Middle frontal gyrus (tissue), 1 donor: Measurements from ENCODE around the gene ADCK2.
"Not testable (repeated sequence)": the region's sequence is repeated elsewhere in the genome, so short reads cannot be mapped to it uniquely, and the experiment has no call there.

Experiments
- DNase-seq: peaks from one replicate; pipeline ENCODE4 v3.0.0-alpha.2; 2015; ENCODE audit warnings: low spot score; ENCODE audit errors: extremely low spot score

ADCK2 gene

DNA sequence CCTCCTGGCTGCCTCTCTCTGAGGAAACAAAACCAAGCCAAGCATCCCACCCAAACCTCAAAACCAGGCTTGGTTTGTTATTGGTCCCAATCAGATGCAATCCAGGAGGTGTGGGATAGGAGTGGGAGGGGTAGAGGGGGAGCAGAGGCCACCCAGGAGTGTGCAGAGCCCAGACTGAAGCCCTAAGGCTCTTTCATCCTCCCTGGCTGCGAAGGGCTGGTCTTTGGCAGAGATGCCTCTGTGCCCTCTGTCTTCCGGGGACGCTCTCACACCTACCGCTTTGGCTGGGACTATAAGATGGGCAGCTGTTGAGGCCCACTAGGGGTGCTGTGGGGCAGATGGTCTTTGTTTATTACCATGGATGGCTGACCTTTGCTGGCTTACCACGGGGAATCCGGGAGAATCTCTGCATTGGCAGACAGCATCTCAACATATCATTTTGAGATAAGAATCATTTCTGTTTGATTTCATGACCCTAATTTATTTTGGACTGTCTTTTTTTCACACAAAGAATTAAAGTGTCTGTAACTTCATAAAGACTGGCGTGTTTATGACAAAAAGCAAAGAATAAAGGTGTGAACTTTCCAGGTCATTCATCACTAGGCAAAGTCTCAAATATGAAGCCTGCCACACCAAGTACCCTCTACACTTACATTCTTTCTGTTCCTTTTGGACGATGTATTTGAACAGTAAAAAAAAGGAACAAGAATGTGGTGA is 25.7 kb upstream of the ADCK2 start:
- no peak for DNase-seq

DNA sequence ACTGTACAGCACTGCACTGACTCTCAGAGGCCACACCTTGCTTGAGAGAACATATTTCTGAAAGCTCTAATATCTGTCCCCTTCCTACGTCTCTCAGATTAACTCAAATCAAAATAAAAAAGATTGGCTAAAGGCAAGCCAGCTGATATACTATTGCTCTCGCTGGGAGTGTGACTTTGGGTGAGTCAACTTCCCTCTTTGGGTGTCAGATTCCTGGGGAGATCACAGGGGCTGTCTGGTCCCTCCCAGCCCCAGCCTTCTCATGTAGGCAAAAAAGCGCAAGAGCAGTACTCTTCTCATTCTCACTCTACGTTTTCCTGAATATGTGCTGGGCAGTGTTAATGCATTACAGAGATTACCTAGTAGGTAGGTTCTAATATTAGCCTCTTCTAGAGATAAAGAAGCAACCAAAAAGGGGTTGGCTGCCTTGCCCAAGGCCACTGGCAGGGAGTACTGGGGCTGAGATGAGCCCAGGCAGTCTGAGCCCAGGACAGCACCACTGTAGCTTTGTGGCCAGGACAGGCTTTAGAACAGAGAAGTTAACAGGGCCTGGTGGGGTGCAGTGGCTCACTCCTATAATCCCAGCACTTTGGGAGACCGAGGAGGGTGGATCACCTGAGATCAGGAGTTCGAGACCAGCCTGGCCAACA is 23.1 kb upstream of the ADCK2 start:
- no peak for DNase-seq

DNA sequence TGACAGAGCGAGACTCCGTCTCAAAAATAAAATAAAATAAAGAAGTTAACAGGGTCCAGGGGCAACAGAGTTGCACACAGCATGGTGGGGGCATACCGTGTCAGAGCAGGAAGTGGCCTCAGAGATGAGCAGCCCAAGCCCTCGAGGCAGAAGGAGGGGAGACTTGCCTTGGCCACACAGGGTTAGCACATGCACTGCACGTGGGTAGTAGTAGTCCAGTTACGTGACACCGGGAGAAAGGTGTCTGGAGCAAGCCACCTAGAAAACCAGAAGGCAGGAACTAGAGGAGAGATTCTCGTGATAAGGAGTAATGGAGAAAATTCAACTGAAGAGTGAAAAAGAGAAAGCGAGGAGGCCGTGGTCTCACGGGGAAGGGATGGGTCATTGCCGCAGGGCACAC is 22.4 kb upstream of the ADCK2 start:
- no peak for DNase-seq

DNA sequence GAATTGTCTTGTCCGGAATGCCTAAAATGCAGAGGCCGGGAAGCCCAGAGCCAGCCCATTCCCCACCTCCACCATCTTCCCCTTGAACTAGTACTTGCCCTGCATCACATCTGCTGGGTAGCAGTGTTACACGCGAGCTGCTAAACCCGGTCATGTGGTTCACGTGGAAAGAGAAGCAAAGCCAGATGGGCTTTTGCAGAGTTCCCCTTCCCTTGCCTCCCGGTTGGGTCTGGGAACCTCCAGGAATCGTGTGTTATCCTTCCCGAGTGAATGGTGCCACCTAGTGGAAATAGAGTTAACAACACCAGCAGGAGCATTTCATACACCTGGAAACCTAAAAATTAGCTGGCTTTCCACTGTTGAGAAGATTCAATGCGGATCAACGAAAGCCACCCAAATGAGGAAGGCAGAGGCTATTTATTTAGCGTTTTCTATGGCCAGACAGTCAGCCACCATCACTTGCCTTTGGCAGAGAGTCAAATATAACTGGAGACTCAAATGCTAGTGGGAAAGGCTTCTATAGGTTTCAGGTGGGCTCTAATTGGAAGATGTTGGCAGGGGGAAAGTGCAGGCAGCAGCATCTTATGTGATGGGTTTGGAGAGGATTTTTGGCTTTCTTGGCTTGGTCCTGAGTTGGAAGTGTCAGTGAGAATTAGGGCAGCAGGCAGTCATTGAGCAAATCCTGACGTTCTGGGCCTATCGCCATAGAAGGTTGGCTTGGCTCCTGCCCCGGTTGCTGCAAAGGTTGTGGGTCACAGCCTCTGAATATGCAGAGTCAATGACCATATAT is 19.2 kb upstream of the ADCK2 start:
- DNase-seq: peak; percentile 70

DNA sequence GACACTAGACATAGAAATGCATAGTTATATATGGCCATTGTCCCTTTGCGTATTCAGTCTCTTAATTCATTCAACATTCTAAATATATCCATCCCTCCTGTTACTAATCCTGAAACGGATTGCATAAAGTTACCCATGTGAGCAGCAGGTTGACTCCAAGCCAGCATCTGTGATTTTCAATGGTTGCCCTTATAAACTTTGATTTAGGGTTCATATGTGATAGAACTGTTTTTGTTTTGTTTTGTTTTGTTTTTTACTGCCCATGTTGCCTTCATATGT is 18.7 kb upstream of the ADCK2 start:
- DNase-seq: no peak

DNA sequence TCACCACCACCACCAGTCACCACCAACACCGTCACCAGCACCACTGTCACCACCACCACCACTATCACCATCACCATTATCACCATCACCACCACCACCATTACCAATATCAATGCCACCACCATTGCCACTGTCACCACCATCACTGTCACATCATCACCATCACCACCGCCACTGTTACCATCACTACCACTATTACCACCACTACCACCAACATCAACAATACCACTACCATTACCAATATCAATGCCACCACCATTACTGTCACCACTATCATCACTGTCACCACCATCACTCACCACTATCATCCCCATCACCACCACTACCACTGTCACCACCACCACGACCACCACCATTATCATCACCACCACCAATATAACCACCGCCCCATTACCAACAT is 18.1 kb upstream of the ADCK2 start:
- DNase-seq: no peak

DNA sequence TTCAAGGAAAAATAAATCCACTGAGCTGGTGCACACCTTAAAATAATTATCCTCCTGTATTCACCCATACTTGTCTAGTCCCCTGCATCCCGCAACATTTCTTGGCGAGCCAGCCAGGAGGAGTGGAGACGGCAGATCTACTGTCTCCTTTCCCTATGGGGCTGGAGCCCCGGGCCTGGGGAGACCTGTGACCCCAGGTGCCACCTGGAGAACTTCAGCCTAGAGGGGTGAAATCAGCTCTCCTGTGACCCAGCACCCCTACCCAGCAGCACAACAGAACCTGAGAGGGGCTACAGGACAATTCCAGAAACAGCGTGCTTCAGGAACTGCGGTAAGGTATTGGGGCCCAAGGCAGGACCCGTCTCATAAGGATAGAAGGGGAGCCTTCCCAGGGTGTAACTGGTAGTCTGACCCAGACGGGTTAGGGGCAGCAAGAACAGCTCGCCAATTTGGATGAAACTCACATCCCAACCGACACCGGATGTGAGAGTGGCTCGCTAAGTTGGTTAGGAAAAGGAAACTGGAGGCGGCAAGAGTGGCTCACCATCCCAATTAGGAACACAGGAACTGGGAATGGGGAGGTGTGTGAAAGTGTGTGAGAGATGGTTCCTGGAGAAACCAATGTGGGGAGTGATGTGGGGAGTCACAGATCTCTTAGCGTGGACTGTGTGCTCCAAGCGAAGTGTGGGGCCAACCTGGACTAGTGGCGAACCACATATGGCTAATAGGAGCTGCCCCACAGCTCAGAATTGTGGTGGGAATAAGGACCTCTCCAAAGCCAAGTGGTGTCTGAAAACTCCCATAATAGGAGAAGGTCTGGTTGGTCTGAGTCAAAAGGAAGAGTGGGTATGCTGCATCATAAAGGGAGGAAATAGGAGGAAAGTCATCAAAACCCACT is 17.0 kb upstream of the ADCK2 start:
- DNase-seq: no peak

DNA sequence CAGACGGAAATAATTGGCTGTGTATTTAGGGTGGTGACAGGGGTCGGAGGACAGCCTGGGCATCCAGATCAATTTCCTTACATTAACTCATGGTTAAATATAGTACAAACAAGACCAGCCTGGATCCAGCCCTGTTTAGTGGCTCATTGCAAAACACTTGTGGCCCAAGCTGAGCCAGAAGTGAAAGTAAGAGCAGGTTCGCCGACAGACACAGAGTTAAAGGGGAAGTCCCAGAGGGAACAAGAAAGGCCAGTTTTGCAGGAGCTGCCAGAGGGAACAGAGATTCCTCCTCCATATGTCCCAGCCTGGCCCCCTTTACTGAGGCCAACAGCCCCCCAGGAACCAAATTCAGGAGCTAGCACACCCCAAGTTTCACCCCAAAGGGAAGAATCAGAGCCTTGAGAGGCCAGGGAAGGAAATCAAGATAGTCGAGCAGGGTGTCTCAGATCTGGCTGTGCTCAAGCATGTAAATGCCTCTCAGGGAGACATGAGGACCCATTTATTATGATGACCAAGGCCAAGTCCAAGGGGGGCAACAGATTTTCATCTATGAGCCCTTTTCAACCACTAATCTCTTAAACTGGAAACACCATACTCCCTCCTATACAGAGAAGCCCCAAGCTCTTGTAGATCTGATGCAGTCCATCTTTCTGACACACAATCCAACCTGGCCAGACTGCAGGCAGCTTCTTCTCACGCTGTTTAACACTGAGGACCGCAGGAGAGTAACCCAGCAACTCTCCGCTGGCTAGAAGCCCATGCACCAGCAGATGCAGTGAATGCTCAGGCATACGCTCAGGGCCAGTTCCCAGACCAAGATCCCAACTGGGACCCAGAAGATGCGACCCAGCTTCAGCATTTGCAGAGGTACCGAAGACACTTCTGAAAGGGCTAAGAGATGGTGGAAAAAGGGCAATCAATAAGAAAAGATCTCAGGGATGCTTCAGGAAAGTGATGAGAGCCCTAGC is 15.9 kb upstream of the ADCK2 start:
- DNase-seq: no peak

DNA sequence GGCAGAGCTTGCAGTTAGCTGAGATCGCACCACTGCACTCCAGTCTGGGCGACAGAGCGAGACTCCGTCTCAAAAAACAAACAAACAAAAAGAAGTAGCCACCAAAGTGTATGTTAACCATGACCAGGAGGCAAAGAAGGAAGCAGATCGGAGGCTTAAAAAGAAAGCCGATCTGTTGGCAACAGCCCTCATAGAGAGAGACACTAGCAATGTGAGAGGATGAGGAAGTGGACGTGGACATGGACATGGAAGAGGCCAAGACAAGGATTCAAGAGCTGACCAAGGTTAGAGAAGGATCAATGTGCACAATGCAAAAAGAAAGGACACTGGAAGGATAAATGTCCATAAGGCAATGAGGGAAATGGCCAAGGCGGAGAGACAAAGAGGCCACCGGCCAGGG is 14.9 kb upstream of the ADCK2 start:
- no peak for DNase-seq

DNA sequence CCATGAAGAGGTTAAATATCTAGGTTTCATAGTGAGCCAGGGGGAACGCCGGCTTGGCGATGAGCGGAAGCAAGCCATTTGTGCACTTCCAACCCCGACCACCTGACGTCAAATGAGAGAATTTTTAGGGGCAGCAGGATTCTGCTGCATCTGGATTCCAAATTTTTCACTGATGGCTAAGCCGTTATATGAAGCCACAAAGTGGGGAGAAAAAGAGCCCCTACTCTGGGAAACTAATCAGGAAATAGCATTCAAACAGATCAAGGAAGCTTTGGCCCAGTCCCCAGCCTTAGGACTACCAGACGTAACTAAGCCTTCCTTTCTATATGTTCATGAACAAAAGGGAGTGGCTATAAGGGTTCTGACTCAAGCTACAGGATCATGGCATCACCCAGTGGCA is 12.9 kb upstream of the ADCK2 start:
- no peak for DNase-seq

DNA sequence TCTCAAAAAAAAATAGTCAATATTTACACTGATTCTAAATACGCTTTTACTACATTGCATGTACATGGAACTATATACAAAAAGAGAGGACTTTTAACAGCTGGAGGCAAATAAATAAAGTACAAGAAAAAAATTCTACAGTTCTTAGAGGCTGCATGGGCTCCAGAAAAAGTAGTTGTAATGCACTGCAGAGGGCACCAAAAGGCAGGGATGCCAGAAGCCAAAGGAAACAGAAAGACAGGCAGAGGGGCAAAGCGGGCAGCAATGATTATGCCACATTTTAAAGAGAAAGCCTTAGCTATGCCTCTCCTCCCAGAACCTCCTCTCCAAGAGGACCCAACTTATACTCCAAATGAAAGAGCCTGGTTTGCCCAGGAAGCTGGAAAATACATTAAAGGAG is 11.6 kb upstream of the ADCK2 start:
- DNase-seq: no peak

DNA sequence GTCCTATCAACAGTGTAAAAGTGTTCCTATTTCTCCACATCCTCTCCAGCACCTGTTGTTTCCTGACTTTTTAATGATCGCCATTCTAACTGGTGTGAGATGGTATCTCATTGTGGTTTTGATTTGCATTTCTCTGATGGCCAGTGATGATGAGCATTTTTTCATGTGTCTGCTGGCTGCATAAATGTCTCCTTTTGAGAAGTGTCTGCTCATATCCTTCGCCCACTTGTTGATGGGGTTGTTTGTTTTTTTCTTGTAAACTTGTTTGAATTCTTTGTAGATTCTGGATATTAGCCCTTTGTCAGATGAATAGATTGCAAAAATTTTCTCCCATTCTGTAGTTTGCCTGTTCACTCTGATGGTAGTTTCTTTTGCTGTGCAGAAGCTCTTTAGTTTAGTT is 9.8 kb upstream of the ADCK2 start:
- DNase-seq: not testable (repeated sequence)

DNA sequence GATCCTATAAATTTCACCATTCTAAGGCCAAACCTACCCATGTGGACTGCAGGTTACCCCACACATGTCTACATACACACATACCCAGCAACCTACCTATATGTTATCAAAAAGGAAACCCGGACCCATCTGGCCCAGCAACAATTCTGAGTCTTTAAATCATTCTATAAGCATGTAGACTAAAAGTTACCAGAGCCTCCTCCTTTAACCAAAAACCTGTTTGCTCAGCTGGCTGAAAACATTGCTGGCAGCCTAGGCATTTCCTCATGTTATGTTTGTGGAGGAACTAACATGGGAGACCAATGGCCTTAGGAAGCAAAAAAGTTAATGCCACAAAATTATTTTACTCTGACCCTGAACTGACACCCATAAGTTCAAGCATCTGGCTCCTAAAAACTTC is 5.3 kb upstream of the ADCK2 start:
- no peak for DNase-seq

DNA sequence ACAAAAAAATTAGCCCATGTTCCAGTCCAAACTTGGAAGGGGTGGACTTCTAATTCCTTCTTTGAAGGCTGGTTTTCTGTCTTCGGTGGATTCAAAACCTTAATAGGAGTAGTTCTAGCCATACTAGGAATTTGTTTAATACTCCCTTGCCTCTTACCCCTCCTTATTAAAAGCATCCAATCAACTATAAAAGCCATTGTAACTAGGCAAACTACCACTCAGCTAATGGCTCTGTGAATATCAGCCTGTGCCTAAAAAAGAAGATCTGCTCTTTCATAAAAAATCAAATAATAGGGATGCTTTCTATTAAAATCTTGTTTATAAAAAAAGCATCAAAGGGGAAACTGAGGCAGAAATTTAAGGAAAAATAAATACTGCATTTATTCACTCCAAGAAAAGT is 4.1 kb upstream of the ADCK2 start:
- DNase-seq: no peak

DNA sequence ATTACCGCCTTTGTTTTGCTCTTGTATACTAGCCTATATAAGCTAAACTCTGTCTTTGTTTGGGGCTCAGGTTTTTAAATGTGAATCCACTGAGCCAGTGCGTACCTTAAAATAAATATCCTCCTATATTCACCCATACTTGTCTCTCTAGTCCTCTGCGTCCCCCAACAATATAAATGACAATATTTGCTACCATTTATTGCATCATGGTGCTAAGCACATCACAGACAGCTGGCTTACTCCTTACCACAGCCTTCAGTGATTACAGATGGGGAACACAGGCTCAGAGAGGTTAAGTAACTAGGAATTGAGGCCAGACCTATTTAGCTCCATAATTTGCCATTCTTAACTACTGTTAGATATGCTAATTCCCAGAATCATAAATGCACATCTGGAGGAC is 3.4 kb upstream of the ADCK2 start:
- DNase-seq: no peak

DNA sequence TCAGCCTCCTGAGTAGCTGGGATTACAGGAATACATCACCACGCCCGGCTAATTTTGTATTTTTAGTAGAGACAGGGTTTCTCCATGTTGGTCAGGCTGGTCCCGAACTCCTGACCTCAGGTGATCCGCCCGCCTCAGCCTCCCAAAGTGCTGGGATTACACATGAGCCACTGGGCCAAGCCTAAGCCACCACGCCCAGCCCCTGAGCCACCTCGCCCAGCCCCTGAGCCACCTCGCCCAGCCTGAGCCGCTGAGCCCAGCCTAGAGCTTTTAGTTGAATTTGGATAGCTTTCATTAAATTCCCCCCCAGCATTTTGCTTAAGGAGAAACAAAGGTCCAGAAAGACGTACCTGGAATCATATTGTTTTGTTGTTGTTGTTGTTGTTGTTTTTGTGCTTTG is 2.9 kb upstream of the ADCK2 start:
- DNase-seq: not testable (repeated sequence)

DNA sequence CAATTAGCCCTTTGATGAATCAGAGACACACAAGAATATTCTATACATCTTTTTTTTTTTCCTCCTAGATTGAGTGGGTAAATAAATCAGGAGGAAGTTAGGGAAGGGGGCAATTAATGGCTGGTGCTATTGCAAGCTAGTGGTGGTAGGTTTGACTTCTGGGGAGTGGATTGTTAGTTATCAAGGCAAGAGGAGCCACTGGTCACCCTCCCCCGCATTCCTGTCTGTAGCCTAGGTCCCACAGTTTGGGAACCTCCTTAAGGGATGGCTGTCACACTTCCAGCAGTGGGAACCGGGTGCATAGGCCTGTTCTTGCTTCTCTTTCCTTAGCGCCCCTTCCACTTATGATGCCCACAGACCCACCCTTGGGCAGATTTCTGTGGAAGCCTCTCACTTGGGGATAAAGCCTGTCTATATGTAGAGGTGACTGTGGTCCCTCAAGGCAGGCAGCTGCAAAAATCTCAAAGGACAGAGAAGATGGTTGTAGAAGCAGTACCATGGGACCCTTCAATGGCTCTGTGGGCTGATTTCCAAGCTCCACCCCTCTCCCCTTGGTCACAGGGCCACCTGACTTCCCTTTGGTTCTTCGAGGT is 2.3 kb upstream of the ADCK2 start:
- DNase-seq: no peak

DNA sequence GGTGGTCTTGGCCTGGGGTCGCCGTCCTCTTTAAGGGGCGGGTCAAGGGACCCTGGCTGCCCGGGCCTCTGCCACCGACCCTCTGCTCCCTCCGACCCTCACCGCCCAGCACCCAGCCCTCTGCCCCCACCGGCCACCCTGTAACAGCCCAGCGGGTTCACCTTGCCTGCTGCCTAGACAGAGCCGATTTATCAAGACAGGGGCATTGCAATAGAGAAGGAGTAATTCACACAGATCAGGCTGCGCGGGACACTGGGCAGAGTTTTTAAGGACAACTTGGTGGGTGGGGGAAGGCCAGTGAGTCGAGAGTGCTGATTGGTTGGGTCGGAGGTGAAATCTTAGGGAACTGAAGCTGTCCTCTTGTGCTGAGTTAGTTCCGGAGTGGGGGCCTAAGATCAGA is 779 bp upstream of the ADCK2 start:
- no peak for DNase-seq

DNA sequence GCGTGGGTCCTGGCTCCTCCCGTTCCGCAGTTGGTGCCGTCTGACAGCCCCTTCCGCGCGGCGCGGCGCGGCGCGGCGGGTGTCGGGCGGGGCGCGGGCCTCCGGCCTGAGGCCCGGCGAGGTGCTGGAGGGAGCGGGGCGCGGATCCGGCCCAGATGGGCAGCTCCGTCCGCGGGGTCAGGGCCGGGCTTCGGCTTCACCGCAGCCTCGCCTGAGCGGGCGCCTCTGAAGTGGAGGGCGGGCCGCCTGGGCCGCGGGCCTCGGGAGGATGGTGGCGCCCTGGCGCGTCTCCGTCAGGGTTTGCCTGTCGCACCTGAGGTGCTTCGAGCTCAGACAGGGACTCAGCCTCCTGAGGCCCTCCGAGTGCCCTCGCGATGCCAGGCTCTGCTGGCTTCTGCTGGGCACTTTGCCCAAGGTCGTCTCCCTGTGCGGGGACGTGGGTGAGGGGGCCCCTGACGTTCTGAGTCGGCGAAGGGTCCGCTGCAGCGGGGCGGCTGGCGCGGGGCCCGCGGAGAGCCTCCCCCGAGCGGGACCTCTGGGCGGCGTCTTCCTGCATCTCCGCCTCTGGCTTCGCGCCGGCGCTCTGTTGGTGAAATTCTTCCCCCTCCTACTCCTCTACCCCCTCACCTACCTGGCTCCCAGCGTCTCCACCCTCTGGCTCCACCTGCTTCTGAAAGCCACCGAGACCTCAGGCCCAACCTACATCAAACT is 473 bp downstream of the ADCK2 start:
- no peak for DNase-seq

DNA sequence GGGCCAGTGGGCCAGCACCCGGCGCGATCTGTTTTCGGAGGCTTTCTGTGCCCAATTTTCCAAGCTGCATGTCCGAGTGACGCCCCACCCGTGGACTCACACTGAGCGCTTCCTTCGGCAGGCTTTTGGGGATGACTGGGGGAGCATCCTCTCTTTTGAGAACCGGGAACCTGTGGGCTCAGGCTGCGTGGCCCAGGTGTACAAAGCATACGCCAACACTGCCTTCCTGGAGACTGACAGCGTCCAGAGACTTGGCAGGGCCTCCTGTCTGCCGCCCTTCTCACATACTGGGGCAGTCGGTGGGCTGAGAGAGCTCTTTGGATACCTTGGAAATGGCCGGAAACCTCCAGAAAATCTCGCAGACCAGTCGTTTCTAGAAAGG is 1.0 kb downstream of the ADCK2 start:
- DNase-seq: no peak
